HEK293T (cell line): ENCODE data around the gene APBA2.

Experiments
- BHLHE40 ChIP-seq: fragments of 450-650 bp; IDR thresholded peaks from 2 replicates; pipeline ENCODE4 v1.6.1; 2016; ENCODE audit warnings: mild to moderate bottlenecking, moderate library complexity, borderline replicate concordance
- CTBP1 ChIP-seq: fragments of 450-650 bp; IDR thresholded peaks from 2 replicates; pipeline ENCODE4 v1.6.1; 2016; ENCODE audit warnings: borderline replicate concordance
- FOXM1 ChIP-seq: fragments of 450-650 bp; IDR thresholded peaks from 2 replicates; pipeline ENCODE4 v1.6.1; 2017; ENCODE audit warnings: mild to moderate bottlenecking, borderline replicate concordance
- L3MBTL2 ChIP-seq: fragments of 450-650 bp; conservative IDR thresholded peaks from 2 replicates; pipeline ENCODE4 v1.6.1; 2016; ENCODE audit warnings: mild to moderate bottlenecking
- LEF1 ChIP-seq: fragments of 450-650 bp; IDR thresholded peaks from 2 replicates; pipeline ENCODE4 v1.6.1; 2017; ENCODE audit warnings: mild to moderate bottlenecking, borderline replicate concordance
- NFRKB ChIP-seq: fragments of 450-650 bp; IDR thresholded peaks from 2 replicates; pipeline ENCODE4 v1.6.1; 2016; ENCODE audit warnings: mild to moderate bottlenecking, moderate library complexity
- SUZ12 ChIP-seq: fragments of 450-650 bp; IDR thresholded peaks from 2 replicates; pipeline ENCODE4 v1.6.1; 2016; ENCODE audit warnings: mild to moderate bottlenecking

- no peak for TF ChIP-seq CTBP1
- no peak for TF ChIP-seq LEF1
- no peak for TF ChIP-seq NFRKB
- no peak for TF ChIP-seq L3MBTL2
- no peak for TF ChIP-seq BHLHE40
- TF ChIP-seq SUZ12, result no peak
- TF ChIP-seq FOXM1, result no peak
Measured at GRCh38 chr15:28909958-28910500, 24.3 kb downstream of the APBA2 start.
